Measurements from ENCODE around the gene MTRR.
"Not testable (repeated sequence)": the region's sequence is repeated elsewhere in the genome, so short reads cannot be mapped to it uniquely, and the experiment has no call there.

The MTRR gene

DNA sequence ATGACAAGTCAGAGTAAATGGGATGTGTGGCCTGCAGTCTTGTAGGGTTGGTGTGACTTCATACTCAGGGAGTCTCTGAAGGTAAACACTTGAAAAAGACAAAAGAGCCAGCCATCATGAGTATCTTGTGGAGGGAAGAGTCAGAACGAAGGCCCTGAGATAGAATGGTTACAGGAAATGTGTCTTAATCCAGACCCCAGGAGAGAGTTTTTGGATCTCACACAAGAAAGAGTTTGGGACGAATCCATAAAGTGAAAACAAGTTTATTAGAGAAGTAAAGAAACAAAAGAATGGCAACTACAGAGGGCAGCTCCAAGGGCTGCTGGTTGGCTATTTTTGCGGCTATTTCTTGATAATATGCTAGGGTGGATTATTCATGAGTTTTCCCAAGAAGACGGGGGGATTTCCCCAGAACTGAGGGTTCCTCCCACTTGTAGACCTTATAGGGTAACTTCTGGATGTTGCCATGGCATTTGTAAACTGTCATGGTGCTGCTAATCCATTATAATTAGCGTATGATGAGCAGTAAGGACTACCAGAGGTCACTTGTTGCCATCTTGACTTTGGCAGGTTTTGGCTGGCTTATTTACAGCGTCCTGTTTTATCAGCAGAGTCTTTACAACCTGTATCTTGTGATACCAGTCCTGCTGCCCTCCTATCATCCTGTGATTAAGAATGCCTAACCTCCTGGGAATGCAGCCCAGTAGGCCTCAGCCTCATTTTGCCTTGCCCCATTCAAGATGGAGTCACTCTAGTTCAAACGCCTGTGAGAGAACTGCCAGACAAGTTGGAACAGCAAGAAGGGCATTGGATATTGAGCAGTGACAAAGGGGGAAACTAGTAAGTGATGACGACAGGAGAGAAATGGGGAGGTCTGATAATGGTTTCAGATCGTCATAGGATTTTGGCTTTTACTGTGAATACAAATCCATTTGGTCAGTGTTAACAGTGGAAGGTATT, 34.0 kb downstream of the MTRR start:
- no peak for DNase-seq

DNA sequence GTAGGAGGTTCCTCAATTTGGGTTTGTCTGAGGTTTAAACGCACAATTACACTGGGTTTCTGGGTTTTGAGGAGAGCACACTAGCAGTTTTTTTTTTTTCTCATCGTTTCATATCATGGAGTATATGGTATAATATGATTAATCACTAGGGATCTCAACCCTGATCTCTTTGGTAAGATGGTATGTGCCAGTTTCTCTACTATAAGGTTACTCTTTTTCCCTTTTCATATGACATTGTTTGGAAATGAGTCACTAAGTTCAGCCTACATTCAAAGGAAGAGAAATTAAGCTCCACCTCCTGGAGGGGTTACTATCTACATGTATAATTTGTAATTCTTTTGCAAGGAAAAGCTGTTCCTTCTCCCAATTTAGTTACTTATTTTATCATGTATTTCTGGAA, 35.2 kb downstream of the MTRR start:
- no peak for DNase-seq

DNA sequence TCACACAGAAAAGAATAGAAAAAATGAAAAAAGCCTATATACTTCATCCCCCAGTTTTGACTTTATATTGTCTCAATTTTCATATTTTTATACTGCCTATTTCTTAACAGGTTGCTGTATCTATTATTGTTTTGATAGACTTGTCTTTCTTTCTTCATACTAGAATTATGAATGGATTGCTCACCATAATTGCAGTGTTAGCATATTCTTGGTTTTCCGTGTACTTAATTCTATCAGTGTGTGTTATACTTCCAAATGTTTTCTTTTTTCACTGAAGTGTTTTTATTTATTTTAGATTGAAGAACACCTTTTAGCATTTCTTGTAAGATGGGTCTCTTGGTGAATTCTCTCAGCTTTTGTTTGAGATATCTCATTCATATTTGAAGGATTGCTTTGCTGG, 38.7 kb downstream of the MTRR start:
- DNase-seq: no peak

DNA sequence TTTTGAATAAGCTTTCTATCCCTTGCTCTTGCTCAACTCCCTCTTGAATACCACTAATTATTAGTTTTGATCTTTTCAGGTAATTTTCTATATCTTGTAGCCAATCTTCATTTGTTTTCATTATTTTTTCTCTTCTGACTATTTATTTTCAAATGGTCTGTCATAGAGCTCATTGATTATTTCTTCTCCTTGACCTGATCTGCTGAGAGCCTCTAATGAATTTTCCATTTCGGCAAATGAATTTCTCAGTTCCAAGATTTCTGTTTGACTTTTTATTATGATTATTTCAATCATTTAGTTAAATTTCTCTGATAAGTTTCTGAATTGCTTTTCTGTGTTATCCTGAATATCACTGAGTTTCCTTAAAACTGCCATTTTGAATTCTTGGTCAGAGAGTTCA, 39.4 kb downstream of the MTRR start:
- DNase-seq: no peak

DNA sequence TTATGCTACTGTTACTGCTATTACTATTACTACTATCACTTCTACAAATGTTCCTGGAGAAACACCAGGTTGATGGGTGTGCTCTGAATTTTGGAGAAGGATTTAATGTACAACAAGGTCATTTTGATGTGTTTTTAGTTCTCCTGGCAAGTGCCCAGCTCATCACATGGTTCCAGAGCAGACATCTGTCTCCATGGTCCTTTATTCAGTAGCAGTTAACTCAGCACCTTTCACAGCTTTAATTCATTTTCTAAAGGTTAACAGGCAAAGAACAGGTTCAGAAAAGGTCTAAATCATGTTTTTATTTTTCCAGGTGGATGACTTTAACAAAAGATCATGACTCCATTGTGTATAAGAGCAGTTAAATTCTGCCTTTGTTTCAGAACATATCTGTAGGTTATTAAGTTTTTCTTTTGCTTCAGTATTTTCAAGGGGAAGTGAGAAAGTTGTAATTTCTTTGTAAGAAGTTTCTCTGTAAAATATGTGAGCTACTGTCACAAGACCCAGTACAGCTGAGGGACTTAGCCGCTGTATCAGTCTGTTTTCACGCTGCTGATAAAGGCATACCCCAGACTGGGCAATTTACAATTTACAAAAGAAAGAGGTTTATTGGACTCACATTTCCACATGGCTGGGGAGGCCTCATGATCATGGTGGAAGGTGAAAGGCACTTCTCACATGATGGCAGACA, 41.9 kb downstream of the MTRR start:
- no peak for DNase-seq

DNA sequence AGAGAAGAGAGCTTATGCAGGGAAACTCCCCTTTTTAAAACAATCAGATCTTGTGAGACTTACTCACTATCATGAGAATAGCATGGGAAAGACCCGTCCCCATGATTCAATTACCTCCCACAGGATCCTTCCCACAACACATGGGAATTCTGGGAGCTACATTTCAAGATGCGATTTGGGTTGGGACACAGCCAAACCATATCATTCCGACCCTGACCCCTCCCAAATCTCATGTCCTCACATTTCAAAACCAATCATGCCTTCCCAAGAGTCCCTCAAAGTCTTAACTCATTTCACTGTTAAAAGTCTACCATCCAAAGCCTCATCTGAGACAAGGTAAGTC, 42.5 kb downstream of the MTRR start:
- DNase-seq: not testable (repeated sequence)

DNA sequence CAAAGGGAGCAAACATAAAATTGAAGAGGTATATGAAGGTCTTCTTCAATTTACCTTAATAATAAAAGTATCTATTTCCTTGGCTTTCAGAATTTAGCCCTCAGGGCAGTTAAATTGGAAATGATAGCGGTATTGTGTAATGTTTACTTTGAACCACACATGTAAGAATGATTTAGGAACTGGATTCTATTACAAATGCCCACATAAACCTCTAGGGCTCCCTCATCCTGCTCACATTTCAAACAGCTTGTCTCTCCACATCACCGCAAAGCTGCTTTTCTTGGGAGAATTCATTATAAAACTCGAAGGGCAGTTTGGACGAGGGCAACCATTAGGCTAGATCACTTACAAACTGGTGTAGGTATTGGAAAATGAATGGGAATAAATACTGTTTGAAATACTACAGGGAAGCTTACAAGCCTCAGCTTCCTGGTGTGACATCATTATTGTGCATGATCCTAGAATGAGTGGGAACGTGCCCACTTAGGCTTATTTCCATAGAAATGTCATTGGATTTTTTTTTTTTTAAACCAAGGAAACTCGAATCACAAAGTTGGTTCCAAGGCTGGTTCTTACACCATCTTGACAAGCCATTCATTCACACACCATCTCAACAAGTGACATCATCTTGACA, 47.3 kb downstream of the MTRR start:
- no peak for DNase-seq

DNA sequence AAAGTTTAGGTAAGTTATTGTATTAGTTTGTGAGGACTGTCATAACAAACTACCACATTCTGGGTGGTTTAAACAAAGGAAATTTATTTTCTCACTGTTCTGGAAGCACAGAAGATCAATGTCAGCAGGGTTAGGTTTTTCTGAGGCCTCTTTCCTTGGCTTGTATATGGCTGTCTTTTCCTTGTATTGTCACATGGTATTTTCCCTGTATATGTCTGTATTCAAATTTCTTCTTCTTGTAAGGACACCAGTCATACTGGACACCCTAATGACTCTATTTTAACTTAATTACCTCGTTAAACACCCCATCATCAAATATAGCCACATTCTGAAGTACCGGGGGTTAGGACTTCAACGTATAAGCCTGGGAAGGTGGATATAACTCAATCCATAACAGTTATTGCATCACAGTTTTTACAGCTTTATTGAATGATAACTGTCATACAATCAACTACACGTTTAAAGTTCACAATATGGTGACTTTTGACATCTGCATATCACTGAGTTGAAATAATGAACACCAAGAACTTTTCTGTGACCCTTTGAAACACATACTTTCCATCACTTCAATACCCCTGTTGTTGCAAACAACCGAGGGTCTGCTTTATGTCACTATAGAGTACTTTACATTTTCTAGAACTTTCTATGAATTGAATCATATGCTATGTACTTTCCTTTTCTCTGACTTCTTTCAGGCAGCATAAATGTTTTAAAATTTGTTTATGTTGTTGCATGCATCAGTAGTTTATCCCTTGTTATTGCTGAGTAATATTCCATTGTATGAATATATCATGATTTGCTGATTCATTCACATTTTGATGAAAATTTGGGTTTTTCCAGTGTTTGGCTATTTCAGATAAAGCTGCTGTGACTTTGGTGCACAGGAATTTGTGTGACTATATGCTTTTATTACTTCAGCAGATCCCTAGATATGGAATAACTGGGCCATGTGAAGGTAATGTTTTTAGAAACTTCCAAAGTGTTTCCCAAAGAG, 48.5 kb downstream of the MTRR start:
- DNase-seq: no peak

DNA sequence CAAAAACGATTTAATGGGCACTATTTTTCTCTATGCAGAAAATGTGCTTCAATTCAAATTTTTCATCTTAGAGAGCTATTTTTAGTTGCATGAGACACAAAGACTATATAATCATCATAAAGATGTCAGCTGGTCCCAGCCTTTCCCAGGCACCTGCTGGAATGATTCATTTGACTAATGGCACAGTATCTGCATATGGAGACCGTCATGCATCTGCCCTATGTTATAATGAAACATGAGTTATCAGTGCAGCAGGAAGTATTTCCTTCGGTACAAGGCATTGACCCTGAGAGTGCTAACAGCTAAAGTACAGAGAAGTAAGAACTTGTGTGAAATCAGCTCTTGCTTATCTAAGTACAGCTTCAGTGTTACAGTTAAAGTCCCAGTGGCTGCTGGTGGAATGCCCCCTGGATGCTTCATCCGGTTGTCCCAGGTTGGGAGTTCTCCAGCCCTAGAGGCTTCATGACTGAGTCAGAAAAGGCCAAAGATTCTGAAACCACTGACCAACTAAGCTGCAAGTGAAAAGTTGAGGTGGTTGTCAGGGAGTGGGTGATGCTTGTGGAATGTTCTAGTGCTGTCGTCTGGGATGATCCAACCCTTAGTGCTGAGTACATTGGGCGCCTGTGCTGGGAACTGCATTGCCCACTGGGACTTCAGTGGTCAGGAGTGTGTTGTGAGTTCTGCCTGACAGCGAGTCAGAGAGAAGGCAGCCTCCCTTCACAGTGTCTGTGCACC, 57.2 kb downstream of the MTRR start:
- DNase-seq: no peak

DNA sequence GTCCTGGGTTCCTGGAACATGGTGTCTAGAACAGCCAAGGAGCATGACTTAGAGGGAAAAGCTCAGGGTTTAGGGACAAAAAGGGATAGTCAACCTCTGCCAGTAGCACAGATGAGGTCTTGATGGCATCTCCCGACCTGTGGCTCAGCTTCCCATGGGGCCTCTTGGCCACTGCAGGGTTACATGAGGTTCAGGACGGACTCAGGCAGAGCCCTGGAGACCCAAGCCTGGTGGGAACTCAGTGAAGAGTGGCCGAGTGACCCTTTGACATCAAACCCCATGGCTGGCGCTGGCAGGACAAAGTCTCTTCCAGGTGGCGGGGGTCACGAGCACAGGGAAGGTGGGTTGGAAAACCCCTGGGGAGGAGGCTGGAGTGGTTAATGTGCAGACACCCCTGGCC, 57.8 kb downstream of the MTRR start:
- no peak for DNase-seq

DNA sequence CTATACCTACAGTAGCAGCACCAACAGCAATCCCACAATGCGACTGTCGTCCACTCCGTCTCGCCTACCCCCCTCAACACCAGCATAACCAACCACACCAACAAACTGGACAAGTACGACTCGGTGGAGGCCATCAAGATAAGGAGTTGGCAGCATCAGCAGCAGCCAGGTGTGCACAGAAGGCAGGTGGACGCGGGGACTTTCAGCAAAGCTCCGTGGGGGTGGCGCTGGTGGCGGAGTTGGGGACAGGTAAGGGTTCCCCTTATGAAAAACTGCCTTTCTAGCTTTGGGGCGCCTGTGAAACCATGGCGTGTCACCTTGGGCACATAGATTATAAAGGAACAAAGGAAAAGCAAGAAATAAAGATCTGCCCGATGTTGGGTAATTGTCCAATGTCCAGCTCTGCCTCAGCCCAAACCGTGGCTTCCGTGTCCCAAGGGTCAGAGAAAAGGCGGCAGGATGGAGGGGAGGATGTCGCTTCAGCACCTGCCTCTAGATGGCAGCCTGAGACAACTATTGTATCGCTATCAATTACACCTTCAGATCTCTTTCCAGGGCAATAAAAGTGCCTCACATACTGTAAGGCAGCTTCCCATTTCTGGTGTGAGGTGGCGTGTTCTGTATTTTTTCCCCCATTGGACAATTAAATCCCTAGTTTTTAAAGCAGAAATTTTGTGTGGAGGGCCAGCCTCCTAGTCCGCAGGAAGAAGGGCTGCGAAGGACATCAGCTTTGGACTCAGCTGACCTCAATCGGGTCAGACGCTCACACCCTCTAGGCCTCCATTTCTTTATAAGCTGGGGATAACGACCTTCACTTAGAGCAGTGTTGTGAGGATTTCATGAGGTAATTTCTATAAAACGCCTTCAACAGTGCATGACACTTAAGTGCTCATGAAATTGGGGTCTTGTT, 58.8 kb downstream of the MTRR start:
- no peak for DNase-seq

DNA sequence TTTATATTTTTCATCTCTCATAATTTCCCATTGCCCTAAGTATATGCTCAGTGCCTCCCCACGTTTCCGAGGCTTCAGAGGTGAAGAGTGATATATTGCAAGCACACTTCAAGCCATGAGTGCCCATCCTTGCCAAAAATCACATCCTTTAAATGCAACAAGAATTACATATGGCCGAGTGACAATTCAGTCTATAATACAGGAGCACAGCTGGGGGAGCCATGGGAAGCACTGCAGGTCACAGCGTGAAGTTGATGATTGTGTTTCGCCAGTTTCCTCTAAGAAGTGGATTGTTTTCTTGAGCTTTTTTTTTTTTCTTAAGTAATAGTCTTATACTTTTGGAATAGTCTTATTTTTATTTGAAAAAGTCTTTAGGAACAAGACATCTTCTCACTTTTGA, 61.1 kb downstream of the MTRR start:
- DNase-seq: no peak

DNA sequence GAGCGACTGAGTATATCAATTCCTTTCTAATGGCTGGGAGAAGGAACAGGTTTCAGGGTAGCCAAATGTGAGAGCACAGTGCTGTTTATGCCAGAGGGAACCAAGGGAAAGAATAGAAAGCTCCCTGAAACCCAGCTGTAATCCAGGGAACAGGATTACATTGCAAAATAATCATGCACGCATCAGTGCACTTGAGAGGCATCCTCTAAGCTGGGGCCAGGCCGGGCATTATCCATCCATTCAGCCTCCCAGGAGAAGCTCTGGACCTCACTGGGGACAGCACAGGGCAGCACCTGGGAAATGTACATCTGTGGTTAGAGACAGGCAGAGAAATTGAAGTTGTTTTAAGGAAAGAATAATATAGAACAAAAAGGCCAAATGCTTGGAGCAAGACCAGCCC, 72.7 kb downstream of the MTRR start:
- DNase-seq: no peak

DNA sequence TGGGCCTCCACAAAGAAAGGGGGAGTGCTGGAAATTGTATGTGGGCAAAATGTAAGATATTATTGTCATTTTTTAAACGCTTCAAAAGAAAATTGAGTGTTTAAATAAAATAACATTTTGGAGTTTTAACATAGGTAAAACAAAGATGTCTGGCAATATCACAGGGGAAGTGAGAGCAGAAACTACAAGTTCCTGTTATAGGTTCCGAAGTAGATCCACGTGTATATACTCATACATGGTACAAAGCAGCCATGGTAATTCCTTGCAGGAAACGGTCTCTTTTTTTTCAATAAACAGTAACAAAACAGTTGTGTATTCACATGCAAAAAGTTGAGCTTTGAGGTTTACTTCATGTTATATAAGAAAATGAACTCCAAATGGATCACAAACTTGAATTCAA, 78.4 kb downstream of the MTRR start:
- DNase-seq: no peak
